ENCODE measurements around the gene OR6N1. TPM values are rescaled to one million over a fixed set of nuclear protein-coding genes. Genes with fewer than 3 reads are reported as not detected.

OR6N1 gene
- total and polyA plus RNA-seq, 12 donors = not detected

GRCh38 chr1:158714754-158715153, 57.2 kb downstream of the OR6N1 start:
- Histone ChIP-seq H3K27ac (no peak overlapping the region), H3K9me3 (no peaks in the 10 kb centered on the region), H3K36me3 (no peaks in the 10 kb centered on the region), H3K4me3 (no peak overlapping the region), H3K27me3 (no peaks in the 10 kb centered on the region), H3K4me1 (no peaks in the 10 kb centered on the region)
- no peak for TF ChIP-seq CTCF (IDR thresholded peaks at IDR 0.05)
- intact Hi-C loops (cut with DNase I) = no loop called here
- WGBS, 2 donors = 42 to 50% methylated on average over 1 of the region's 1 CpG
- ATAC-seq (no peak), DNase-seq (no peak)

Other genes starting within 250 kb of the OR6N1 start
- gene OR6Y1, start 217.8 kb downstream of the OR6N1 start, total RNA-seq = not detected
- gene OR6Y1, start 217.8 kb downstream of the OR6N1 start, polyA plus RNA-seq = not detected
- not detected for gene OR6P1, start 201.6 kb downstream of the OR6N1 start, total RNA-seq
- not detected for gene OR6P1, start 201.6 kb downstream of the OR6N1 start, polyA plus RNA-seq
- gene OR10X1, start 192.3 kb downstream of the OR6N1 start, total RNA-seq = not detected
- not detected for gene OR10X1, start 192.3 kb downstream of the OR6N1 start, polyA plus RNA-seq
- gene OR10Z1, start 166.9 kb downstream of the OR6N1 start, total RNA-seq = not detected
- not detected for gene OR10Z1, start 166.9 kb downstream of the OR6N1 start, polyA plus RNA-seq
- 1 to 10 TPM in 1 of 10 donors, under 1 TPM in 3, not detected in 6; 0.04 to 1.2 (median 0.24) TPM for gene SPTA1, start 85.5 kb downstream of the OR6N1 start, total RNA-seq
- gene SPTA1, start 85.5 kb downstream of the OR6N1 start, polyA plus RNA-seq = under 1 TPM in 1 of 2 donors, not detected in 1; 0.03 TPM
- gene OR6K2, start 71.5 kb downstream of the OR6N1 start, total RNA-seq = not detected
- gene OR6K2, start 71.5 kb downstream of the OR6N1 start, polyA plus RNA-seq = not detected
- gene OR6K3, start 51.5 kb downstream of the OR6N1 start, total RNA-seq = not detected
- not detected for gene OR6K3, start 51.5 kb downstream of the OR6N1 start, polyA plus RNA-seq
- not detected for gene OR6K6, start 17.5 kb downstream of the OR6N1 start, total RNA-seq
- not detected for gene OR6K6, start 17.5 kb downstream of the OR6N1 start, polyA plus RNA-seq
- gene OR6N2, start 9.0 kb upstream of the OR6N1 start, total RNA-seq = not detected
- not detected for gene OR6N2, start 9.0 kb upstream of the OR6N1 start, polyA plus RNA-seq
- gene MNDA, start 59.2 kb upstream of the OR6N1 start, total RNA-seq = 10 to 100 TPM in 1 of 10 donors, 1 to 10 TPM in 9; 1.9 to 18.9 (median 2.8) TPM
- 1 to 10 TPM; 1.0 to 1.2 TPM for gene MNDA, start 59.2 kb upstream of the OR6N1 start, polyA plus RNA-seq
- 1 to 10 TPM in 1 of 10 donors, under 1 TPM in 3, not detected in 6; 0.22 to 3.1 (median 0.56) TPM for gene PYHIN1, start 159.4 kb upstream of the OR6N1 start, total RNA-seq
- under 1 TPM in 1 of 2 donors, not detected in 1; 0.07 TPM for gene PYHIN1, start 159.4 kb upstream of the OR6N1 start, polyA plus RNA-seq
- 10 to 100 TPM; 16.1 to 73.8 (median 21.4) TPM for gene IFI16, start 237.7 kb upstream of the OR6N1 start, total RNA-seq
- gene IFI16, start 237.7 kb upstream of the OR6N1 start, polyA plus RNA-seq = 10 to 100 TPM; 33.8 to 54.4 TPM

Data from heart right ventricle (tissue), 16 donors.